Neutrophil (primary cell): Measurements from ENCODE around the gene LRRC4C.

Experiments used
- H3K27ac ChIP-seq: fragments of 200-600 bp; sonication (generic); 2 replicates; pipeline ENCODE4 v1.5.1; 2016; ENCODE audit warnings: mild to moderate bottlenecking, moderate library complexity
- H3K27me3 ChIP-seq: fragments of 200-600 bp; sonication (generic); 2 replicates; pipeline ENCODE4 v1.6.0; 2016; ENCODE audit warnings: mild to moderate bottlenecking
- H3K36me3 ChIP-seq: fragments of 200-600 bp; sonication (generic); 2 replicates; pipeline ENCODE4 v1.5.1; 2017
- H3K4me1 ChIP-seq, 2 experiments: fragments of 200-600 bp in 1 of 2; sonication (generic) in 1 of 2; 1 replicate in 1 of 2; 2 replicates in 1 of 2; pipeline versions ENCODE4 v1.5.1 to v1.6.1; 2013 to 2016; ENCODE audit warnings: low read depth in 1 of 2, low read length in 1 of 2, mild to moderate bottlenecking in 1 of 2, moderate library complexity in 1 of 2; ENCODE audit not compliant: control insufficient read depth in 1 of 2, insufficient read depth in 1 of 2
- H3K4me3 ChIP-seq, 2 experiments: fragments of 200-600 bp in 1 of 2; sonication (generic) in 1 of 2; 1 replicate in 1 of 2; 2 replicates in 1 of 2; pipeline ENCODE4 v1.5.1; 2013 to 2016; ENCODE audit warnings: low read depth in 1 of 2, low read length in 1 of 2, mild to moderate bottlenecking in 1 of 2, moderate library complexity in 1 of 2
- H3K9me3 ChIP-seq: fragments of 200-600 bp; sonication (generic); 2 replicates; pipeline ENCODE4 v1.5.1; 2016
- CTCF ChIP-seq: fragments of 200-600 bp; sonication (generic); IDR thresholded peaks from 2 replicates; pipeline ENCODE4 v1.5.1; 2016; ENCODE audit warnings: antibody characterized with exemption

Gene LRRC4C

GRCh38 chr11:40235841-40236240 is 1223.6 kb downstream of the LRRC4C start:
- no peak for TF ChIP-seq CTCF
- Histone ChIP-seq H3K4me3 (no peak overlapping the region), H3K27me3 (no peaks in the 10 kb centered on the region), H3K36me3 (no peaks in the 10 kb centered on the region), H3K4me1 (no peaks in the 10 kb centered on the region), H3K9me3 (no peaks in the 10 kb centered on the region), H3K27ac (no peak overlapping the region)

GRCh38 chr11:40230821-40231220 is 1228.6 kb downstream of the LRRC4C start:
- no peaks in the 10 kb centered on the region for H3K27me3 ChIP-seq
- H3K27ac ChIP-seq: no peak overlapping the region
- no peaks in the 10 kb centered on the region for H3K9me3 ChIP-seq
- no peak overlapping the region for H3K4me3 ChIP-seq
- TF ChIP-seq CTCF: no peak
- no peaks in the 10 kb centered on the region for H3K36me3 ChIP-seq
- H3K4me1 ChIP-seq: no peaks in the 10 kb centered on the region

GRCh38 chr11:40228662-40229061 is 1230.8 kb downstream of the LRRC4C start:
- Histone ChIP-seq H3K4me3 (no peak overlapping the region), H3K4me1 (no peaks in the 10 kb centered on the region), H3K9me3 (no peaks in the 10 kb centered on the region), H3K36me3 (no peaks in the 10 kb centered on the region), H3K27me3 (no peaks in the 10 kb centered on the region), H3K27ac (no peak overlapping the region)
- no peak for TF ChIP-seq CTCF

GRCh38 chr11:40227730-40228129 is 1231.7 kb downstream of the LRRC4C start:
- Histone ChIP-seq H3K27ac (no peak overlapping the region), H3K4me3 (no peak overlapping the region), H3K4me1 (no peaks in the 10 kb centered on the region), H3K36me3 (no peaks in the 10 kb centered on the region), H3K27me3 (no peaks in the 10 kb centered on the region), H3K9me3 (no peaks in the 10 kb centered on the region)
- TF ChIP-seq CTCF: no peak

GRCh38 chr11:40226654-40227053 is 1232.8 kb downstream of the LRRC4C start:
- Histone ChIP-seq H3K4me3 (no peak overlapping the region), H3K27me3 (no peaks in the 10 kb centered on the region), H3K4me1 (no peaks in the 10 kb centered on the region), H3K9me3 (no peaks in the 10 kb centered on the region), H3K27ac (no peak overlapping the region), H3K36me3 (no peaks in the 10 kb centered on the region)
- TF ChIP-seq CTCF: no peak
